Measurements from ENCODE around the gene MTA3. TPM values are rescaled to one million over a fixed set of nuclear protein-coding genes. Genes with fewer than 3 reads are reported as not detected.

Gene MTA3
- total and polyA plus RNA-seq, 9 of the 15 experiments (the other 6 are each of a cell fraction or from before 2014, with no cell fraction given) = 12.4 to 39.6 (median 23.5) TPM

- POLR2A ChIA-PET = interaction anchor here (0.7 to 1.8 kb wide), 5 partner anchors 9 to 280 kb away, joined by 3 to 6 read pairs (median 3); no protein-coding TSS in a partner anchor
- no peaks in the 10 kb centered on the region for H3K36me3 ChIP-seq (ENCODE audit: control insufficient read depth, insufficient read depth, low read length)
- H3K4me1 ChIP-seq (replicated peaks in 1 of 2; ENCODE audit: control insufficient read depth in 2 of 2, insufficient read depth in 2 of 2, low read length in 2 of 2) = peaks cover 3 to 5% of the 10 kb centered on the region in 2 experiments; a peak in 2 of 5 replicates
- H3K4me3 ChIP-seq = no peak overlapping the region
- no peak overlapping the region for H2AFZ ChIP-seq (ENCODE audit: low read depth, low read length)
- intact Hi-C loops (cut with micrococcal nuclease) = loop anchor here (1.0 kb wide), 3 partner anchors 150 to 278 kb away; no protein-coding TSS in a partner anchor
- in situ Hi-C loops (cut with MboI) = no loop called here
- WGBS (ENCODE audit: insufficient coverage, low coverage, missing lambda C conversion rate) = 12% methylated on average over 3 of the region's 3 CpGs
- no TSS peak for BruUV-seq (replicated peaks)
- H3K9ac ChIP-seq (ENCODE audit: insufficient read depth in 1 of 2, low read depth in 2 of 2, low read length in 2 of 2) = peak overlapping the region in 1 of 2 experiments; percentile 22; a peak in 1 of 4 replicates
- no peak overlapping the region for H3K4me2 ChIP-seq (ENCODE audit: insufficient read depth, low read length)
- no peaks in the 10 kb centered on the region for H3K9me3 ChIP-seq (replicated peaks; ENCODE audit: control insufficient read depth, insufficient read depth, low read depth, low read length)
- CTCF ChIA-PET (ENCODE audit: low intra/inter-chr PET ratio) = interaction anchor here (0.6 to 2.0 kb wide), 7 partner anchors 107 to 574 kb away, joined by 3 to 10 read pairs (median 4); partner anchors contain the start of gene KCNG3
- H3K79me2 ChIP-seq (ENCODE audit: control insufficient read depth, insufficient read depth, low read length) = no peaks in the 10 kb centered on the region
- DNase-seq (ENCODE audit: extremely low read depth in 1 of 4, low spot score in 3 of 4) (peak; percentile 46 to 78 (median 61)), FAIRE-seq (peak; percentile 82), ATAC-seq (peak; percentile 97)
- no peaks in the 10 kb centered on the region for H4K20me1 ChIP-seq (replicated peaks; ENCODE audit: control insufficient read depth, insufficient read depth, low read length)
- H3K27me3 ChIP-seq (ENCODE audit: control insufficient read depth in 2 of 2, insufficient read depth in 2 of 2, low read length in 2 of 2) = no peaks in the 10 kb centered on the region
- peak overlapping the region; percentile 6; the same call in 1 of the 3 replicates for H3K27ac ChIP-seq (ENCODE audit: extremely low read depth, low read depth, low read length)
- H3K9me1 ChIP-seq (ENCODE audit: control insufficient read depth, insufficient read depth, low read length) = no peaks in the 10 kb centered on the region
- peak; percentile 37; the same call in 1 of the 2 replicates for TF ChIP-seq CREM (IDR thresholded peaks at IDR 0.05; ENCODE audit: low read depth)
- TF ChIP-seq PTRF (tag; IDR thresholded peaks at IDR 0.05) = no peak
- TF ChIP-seq ZBTB5 (IDR thresholded peaks at IDR 0.05) = no peak
- peak; percentile 34; the same call in 1 of the 2 replicates for TF ChIP-seq RB1 (IDR thresholded peaks at IDR 0.05; ENCODE audit: low read depth)
- no peak for TF ChIP-seq TAF9B (IDR thresholded peaks at IDR 0.05; ENCODE audit: partially characterized antibody)
- no peak for TF ChIP-seq ZNF165 (CRISPR knock-in tag; IDR thresholded peaks at IDR 0.05; ENCODE audit: borderline replicate concordance)
- TF ChIP-seq FOXK1 (CRISPR knock-in tag; IDR thresholded peaks at IDR 0.05; ENCODE audit: borderline replicate concordance) = no peak
- no peak for TF ChIP-seq ARID4B (CRISPR knock-in tag; IDR thresholded peaks at IDR 0.05)
- no peak for TF ChIP-seq L3MBTL2 (IDR thresholded peaks at IDR 0.05)
- no peak for TF ChIP-seq ETV5 (CRISPR knock-in tag; IDR thresholded peaks at IDR 0.05; ENCODE audit: low read depth)
- peak; percentile 72 to 85 for TF ChIP-seq RAD21 (CRISPR knock-in tag; conservative IDR thresholded peaks at IDR 0.05 in 1 of 2, IDR thresholded peaks at IDR 0.05 in 1 of 2)
- no peak for TF ChIP-seq BRCA1 (IDR thresholded peaks at IDR 0.05)
- TF ChIP-seq BRCA1 (CRISPR knock-in tag; IDR thresholded peaks at IDR 0.05) = no peak
Measured at GRCh38 chr2:42663106-42663780, 94.8 kb downstream of the MTA3 start.

All from K562 (cell line).